CD4-positive, alpha-beta T cell treated with Interleukin-4 for 1 hour (primary cell): Measurements from ENCODE around the gene GATAD1.
"Not testable (repeated sequence)": the region's sequence is repeated elsewhere in the genome, so short reads cannot be mapped to it uniquely, and the experiment has no call there.

Experiments used
- DNase-seq, 2 donors: peaks; one replicate each; pipeline ENCODE4 v3.0.0-alpha.2; 2020 to 2022

GATAD1 gene, protein sequence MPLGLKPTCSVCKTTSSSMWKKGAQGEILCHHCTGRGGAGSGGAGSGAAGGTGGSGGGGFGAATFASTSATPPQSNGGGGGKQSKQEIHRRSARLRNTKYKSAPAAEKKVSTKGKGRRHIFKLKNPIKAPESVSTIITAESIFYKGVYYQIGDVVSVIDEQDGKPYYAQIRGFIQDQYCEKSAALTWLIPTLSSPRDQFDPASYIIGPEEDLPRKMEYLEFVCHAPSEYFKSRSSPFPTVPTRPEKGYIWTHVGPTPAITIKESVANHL

DNA sequence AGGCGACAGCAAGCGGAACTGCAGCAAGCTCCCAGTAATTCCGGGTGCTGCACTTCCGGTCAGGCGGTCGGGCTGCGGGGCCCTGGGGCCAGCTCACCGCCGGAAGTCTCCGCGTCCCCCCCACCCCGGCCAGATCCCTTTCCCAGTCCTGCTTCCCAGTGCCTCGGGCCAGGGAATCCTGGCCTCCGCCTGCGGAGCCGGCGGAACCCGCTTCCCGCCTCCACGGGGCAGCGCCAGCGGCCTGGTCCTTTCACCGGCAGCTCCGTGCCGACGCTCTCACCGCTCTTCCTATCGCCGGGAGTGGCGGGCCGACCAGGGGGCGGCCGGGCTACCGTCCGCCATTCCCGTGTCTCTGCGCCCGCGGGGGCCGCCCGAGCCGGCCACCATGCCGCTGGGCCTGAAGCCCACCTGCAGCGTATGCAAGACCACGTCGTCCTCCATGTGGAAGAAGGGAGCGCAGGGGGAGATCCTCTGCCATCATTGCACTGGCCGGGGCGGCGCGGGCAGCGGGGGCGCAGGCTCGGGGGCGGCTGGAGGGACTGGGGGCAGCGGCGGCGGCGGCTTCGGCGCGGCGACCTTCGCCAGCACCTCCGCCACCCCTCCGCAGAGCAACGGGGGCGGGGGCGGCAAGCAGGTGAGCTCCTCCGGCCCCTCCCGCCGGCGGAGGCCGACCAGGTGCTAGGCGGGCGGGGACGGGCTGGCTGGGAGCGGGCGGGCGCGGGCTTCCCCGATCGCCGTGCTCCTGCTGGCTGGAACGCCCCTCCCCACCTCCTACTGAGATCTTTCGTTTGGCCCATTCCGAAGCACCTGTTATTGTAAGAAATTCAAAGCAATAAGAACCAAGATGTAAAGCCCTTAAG is at the start of gene GATAD1:
TSS of gene GATAD1 (plus strand) at position 138 of the 860 bp plus-strand sequence. CDS start at position 386, 248 bp downstream.
- DNase-seq: peak in 1 of 2 donors; percentile 87

DNA sequence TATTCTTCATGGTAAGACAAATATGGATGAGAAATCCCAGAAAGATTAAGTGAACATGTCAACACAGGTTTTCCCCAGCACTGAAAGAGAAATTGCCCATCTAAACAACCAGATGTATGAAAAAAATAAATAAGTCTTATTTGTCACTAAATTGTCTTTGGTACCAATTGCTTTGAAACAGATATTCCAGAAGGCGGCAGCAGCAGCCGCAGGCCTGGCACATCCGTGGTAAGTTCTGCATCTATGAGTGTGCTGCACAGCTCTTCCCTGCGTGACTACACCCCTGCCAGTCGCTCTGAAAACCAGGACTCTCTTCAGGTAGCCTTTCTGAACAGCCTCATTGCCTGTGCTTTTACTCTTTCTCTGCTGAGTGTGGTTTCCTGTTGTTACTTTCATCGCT is 49.7 kb upstream of the GATAD1 start:
- no peak for DNase-seq

DNA sequence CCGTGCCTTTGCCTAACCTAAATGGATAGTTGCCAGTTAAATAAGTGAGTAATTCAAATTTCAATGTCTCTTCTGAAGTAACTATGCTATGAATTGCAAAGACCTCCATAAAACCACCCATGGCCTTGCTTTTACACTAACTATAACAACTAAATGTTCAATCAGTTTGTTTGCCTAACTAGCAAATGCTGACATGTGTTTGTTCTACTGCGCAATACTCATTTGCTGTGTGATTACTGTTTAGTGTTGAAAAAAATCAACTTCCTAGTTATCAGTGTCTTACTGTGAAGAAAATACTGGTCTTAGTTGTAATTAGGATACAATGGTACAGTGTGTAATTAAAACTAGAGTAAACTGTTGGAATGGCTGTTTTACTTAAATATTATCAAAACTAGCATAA is 47.3 kb upstream of the GATAD1 start:
- no peak for DNase-seq

DNA sequence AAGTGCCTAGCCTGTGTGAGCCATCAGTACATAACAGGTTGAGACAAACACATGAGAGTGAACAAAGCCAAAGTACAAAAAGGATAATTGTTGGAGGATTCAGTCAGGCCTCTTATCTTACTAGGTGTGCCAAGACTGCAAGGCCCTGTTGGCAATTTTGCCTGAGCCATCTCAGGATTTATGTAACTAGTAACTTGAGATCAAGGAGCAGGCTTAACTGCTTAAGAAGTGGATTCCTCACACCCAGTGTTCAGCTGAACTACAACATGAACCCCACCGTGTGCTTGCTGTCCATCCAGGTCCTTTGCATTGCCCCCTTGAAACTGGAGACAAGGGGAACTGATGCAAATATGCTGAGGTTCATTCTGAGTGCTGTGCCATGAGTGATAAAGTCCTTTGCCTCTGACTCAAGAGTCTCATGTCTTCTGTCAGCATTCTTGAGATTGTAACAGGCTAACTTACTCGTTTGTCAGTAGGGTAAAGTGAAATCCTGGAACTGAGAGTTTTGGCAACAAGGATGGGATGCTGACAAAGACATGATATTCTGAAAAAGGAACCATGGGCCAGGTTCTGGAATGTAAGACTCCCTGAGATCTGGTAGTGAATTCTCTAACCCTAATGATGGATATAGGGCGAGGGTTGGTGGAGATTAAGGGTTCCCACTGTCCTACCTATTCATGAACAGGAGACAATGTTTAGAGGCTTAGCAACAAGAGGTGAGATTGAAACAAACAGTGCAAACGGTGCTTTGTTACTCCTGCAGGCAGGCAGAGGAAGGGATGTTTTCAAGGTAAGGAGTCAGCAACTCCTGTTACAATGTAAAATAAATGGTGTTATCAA is 44.1 kb upstream of the GATAD1 start:
- DNase-seq: no peak

DNA sequence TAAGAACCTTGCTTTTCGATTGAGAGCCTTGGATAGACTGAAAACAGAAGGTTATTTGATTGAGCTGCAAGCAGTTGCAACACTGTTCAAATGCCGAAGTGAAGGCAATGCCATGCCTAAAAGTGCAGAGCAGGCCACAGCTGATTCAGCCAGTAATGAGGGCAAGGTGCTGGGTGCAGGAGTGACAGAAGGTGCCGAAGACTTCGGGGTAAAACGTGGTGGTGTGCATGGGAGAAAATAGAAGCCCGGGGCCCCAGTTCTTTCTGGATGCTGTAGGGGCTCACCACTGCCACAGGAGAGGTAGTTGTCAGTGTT is 43.6 kb upstream of the GATAD1 start:
- DNase-seq: no peak

DNA sequence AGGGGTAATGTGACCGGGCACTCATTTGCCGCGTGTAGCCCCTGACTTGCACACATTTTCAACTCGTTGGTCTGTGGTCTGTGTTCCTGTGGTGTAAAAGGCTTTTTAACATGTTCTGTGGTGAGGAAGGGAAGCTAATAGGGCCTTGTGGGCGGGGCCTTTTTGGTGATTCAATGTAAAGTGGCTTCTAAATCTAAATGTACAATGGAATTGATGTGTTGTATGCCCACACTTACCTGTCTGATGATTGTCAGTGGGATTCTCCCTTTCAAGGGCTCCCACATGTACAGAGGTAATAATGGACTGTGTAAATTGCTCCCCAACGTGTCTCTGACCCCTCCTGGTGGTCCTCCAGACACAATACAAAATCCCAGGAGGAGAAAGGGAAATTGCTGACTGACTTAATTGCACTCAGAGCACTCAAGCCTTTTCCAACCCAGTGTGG is 43.1 kb upstream of the GATAD1 start:
- DNase-seq: peak in 1 of 2 donors; percentile 41

DNA sequence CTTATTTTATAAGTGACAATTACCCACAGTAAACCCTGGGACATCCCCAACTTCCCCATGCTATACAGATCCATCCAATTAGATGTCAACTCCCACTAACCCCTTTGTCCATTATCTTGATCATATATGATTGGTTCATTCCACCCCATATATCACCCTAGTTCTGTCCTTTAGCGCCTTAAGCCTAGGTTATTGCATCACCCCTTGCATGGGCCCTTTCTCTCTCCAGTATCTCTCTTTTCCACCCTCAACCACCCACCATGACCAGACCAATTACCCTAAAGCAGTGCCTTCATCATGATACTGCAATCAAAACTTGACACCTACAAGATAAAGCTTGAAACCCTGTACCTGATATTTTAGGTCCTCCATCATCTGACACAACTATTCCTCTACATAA is 37.9 kb upstream of the GATAD1 start:
- no peak for DNase-seq

DNA sequence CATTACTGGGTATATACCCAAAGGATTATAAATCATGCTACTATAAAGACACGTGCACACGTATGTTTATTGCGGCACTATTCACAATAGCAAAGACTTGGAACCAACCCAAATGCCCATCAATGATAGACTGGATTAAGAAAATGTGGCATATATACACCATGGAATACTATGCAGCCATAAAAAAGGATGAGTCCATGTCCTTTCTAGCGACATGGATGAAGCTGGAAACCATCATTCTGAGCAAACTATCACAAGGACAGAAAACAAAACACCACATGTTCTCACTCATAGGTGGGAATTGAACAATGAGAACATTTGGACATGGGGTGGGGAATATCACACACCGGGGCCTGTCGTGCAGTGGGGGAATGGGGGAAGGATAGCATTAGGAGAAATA is 37.1 kb upstream of the GATAD1 start:
- DNase-seq: not testable (repeated sequence)

DNA sequence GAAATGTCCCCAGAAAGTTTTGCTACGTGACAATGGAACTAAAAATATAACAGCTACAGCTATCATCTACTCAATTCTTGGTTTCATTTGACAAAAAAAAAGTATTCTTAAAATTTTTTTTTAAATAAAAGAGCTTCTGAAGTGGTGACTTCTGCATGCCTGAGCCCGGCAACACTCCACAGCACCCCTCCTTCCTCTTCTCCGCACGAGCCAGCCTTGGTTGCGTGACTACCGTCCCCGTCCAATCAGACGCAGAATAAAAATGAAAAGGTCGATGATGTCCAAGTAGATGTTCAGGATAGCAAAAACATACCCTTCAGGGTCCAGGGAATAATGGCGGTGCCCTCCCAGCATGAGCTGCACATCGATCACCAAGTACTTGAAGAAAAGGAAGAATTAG is 34.5 kb upstream of the GATAD1 start:
- no peak for DNase-seq

DNA sequence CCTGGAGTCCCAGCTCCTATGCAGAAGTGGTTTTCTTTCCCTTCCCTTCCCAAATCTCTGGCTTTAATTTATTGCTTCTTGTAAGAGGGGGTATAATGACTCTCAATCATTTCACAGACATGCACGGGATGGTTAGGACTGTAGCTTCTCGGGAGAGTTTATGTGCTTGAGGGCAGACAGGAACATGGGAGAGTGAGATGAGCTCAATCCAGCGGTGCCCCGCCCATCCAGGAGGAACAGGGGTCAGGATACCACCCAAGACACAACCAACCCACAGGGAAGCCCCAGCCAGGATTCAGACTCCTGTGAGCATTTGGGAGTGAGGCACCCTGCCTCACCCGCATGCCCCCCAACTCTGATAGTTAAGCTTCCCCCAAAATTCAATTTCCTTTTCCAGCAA is 33.7 kb upstream of the GATAD1 start:
- no peak for DNase-seq

DNA sequence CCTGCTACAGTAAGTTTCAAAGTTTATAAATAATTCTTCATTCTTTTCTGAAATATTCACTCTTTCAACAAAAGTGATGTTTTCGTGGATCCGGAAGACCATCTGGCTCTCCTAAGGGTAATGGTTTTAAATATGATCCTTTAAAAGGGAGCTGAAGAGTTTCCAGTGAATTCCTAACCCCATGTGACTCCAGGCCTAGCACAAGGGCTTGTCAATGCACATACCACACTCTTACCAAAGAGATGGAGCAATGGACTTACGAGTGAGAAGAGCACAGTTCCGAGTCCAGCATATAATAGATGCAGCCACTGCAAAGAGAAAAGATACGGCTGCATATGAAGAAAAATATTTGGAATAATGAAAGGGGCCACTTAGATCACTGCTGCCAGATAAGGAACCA is 32.1 kb upstream of the GATAD1 start:
- no peak for DNase-seq

DNA sequence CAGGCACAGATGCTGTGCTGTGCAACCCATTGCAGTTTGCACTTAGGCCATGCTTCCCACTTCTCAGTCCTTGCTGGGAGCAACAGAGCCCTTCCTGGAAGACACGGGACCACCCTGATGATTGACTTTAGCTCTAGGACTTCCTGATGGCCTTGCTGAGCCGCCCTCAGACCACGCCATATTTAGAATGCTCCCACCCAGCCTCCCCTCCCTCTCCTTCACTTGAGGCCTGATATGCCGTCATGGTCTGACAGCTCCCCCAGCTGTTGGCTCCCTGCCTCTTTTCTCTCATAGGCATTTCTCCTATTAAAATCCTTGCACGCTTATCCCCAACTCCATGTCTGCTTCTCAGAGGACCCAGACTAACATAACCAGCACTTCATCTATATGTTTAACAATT is 29.4 kb upstream of the GATAD1 start:
- DNase-seq: no peak

DNA sequence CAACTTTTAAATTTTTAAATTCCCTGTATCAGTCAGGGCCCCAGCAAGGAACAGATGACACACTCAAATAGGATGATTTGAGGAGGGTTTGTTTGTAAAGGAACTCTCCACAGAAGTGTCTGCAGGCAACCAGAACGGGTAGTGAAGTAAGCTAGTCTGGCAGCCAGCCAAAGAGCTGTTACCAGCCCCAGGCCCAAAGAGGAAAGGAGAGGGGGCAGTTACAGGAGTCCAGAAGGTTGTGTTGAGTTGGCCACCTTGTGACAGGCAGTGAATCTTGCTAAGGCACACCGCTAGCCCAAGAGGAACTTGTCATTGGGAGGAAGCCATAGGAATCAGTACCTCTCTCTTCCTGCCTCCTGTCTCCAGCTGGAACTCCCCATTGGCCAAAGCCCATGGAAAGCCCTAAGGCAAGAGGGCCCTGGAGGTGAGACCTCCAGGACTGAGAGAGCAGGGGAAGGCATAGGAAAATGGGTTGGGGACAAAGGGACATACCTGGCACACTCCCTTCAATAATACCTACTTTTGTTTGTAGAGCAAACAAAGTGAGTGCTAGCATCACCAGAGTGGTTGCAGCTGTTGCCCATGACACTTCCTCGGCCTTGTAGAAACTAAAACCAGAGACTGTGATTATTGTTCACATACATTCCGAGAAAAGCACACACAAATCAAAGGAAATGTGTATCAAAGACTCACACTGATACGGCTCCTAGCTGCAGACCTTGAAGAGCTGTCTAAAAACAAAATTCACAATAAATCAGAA is 25.4 kb upstream of the GATAD1 start:
- no peak for DNase-seq

DNA sequence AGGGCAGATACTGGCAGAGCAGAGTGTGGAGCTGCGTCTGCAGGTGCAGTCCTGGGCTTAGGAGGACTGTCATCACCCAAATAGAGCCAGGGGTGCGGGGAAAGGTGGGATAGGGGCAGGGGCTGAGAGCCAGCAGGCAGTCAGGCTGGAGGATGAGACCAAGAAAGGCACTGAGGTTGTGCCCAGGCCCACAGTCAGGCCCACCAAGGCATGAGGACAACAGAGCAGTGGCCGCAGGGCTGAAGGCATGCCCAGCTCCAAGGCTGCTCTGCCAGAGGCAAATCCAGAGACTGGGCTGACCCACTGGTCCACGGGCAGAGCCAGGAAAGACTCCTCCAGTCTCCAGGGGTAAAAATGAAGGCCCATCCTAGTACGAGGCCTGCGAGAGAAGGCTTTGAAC is 24.4 kb upstream of the GATAD1 start:
- DNase-seq: no peak

DNA sequence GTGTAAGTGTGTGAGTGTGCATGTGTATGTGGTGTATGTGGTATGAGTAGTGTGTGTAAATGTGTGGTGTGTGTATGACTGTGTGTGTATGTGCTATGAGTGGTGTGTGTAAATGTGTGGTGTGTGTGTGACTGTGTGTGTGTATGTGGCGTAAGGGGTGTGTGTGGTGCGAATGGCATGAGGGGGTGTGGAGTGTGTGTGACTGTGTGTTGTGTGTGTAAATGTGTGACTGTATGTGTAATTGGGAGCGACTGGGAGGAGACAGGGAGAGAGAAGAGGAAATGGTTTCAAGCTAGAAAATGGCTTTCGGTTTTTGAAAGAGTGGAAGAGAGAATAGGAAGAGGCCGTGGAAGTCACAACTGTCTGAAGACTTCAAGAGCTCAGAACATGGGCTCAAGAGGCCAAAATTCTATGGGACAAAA is 23.6 kb upstream of the GATAD1 start:
- DNase-seq: no peak

DNA sequence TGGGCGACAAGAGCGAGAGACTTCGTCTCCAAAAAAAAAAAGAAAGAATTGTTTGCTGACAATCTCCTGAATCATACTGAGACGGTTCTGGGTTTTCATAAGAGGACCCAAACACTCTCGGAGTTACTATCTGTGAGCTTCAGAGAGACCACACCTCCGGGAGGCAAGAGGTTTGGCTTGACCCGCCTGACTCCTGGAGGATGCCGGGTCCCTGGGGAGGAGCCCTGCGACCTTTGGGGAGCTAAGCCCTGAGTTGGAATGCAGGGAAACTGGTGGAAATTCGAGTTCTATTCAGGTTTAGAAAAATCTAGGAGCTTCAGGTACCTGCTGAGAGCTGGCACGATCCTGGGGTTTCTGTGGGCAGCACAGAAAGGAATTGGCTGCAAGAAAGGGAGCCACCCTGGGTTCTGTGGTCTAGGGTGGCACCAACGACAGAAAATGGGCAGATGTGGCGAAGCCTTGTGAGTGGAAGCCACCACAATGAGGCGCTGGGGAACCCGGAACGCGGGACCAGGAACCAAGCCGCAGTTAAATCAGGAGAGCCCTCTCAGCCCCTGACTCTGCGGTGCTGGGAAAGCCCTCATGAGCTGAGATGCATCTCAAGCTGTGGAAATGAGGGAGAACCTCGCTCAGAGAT is 21.9 kb upstream of the GATAD1 start:
- no peak for DNase-seq

DNA sequence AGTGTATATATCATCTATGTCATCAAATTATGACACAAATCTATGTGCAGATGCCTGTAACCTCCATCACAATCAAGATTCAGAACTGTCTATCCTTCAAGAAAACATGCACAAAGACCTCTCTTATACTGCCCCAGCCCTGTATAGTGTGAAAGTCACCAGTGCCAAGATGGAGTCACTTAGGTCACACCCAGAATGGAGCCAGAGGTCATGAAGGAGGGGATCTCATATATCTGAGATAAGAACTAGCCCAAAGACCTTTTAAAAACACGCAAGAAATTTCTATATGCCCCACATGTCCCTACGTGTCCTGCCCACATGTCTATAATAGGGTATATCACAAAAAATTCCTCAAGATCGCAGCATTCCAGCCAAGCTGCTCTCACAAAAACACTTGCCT is 20.1 kb upstream of the GATAD1 start:
- DNase-seq: no peak

DNA sequence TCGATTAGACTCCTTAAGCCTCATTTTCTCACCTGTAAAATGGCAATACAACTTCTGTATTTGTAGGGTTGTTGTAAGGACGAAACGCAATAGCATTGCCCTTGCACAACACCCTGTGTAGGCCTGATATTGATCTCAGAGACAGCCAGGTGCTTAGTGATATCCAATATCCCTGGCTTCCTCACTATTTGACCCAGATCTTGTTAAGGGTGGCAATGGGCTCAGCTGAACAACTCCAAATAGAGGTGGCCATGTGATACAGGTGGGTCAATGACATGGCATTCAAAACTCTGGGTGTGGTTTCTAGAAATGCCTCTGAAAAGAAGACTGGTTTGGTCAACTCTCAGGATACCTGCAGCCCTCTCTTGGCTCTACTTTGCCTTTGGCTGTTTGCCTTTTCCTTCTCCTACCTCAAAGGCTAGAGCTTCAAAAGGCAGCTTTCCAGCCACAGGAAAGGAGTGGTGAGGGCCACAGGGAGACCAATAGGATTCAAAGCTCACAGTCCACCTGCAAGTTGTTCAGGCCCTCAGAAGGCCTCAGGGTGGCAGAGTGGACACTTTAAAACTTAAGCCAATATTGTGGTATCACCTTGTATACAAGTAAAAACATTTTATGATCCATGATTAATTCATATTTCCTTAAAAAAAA is 14.9 kb upstream of the GATAD1 start:
- no peak for DNase-seq

DNA sequence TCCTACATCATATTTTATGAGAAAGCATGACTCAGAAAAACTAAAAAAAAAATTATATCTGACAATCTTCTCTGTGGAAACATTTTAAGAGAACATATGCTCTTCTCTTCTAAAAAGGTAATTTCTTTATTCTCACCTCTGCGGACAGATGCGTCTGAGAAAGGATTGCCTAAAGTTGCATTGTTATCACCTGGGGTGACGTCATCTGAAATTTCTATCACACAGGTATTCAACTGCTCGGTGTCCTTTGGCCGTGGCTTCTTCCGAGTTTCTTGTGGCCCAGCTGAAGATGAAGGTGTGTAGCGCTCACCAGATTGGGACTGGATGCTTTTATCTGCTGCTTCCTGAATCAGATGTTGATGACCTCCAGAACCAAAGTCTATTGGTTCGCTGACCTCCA is 14.3 kb upstream of the GATAD1 start:
- DNase-seq: no peak

DNA sequence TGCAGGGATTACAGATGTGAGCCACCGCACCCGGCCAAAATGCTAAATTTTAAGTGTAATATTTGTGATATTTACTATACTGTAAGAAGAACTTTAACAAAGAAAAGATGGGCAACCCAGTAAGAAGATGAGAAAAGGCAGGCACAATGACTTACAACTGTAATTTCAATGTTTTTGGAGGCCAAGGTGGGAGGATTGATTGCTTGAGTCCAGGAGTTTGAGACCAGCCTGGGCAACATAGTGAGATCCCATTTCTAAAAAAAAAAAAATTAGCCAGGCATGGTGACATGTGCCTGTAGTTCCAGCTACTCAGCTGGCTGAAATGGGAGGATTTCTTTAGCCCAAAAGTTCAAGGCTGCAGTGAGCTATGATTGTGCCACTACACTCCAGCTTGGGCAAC is 11.7 kb upstream of the GATAD1 start:
- no peak for DNase-seq

DNA sequence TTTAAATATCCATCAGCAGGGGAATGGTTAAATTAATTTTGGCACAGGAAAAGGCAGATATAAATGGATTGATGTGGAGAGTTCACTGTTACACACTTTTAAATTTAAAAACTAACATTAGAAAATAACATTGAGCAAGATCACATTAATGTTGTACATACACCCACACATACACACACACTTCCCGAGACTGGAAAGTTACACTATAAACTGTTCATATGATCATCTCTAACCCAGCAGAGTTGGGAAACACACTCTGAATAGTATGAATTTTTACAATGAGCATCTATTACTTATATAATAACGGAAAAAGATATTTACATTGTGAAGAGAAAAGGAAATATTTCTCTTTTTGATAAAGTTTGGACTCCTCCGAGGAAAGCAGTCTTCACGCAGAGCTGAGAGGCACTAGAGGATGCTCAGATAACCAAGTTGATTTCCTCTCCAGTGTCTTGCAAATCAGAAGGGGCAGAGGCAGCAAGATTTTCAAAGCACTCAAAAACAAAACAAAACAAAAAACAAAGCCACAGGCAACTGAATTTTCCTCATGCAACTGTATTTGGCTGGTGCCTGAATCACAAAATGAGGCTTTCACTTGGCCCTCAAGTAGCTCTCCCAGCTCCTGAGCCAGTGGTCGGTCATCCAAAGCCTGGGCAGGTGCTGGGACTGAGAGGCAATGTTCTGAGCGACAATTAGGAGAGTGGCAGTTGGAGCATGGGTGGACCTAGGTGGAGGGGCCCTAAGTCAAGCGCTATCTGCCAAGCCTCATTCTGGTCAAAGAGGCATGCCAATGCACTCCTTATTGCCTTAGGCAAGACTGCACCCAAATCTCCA is 10.5 kb upstream of the GATAD1 start:
- no peak for DNase-seq
